GM21381 (cell line): ENCODE results near the gene C3orf85.

Experiments used
- ATAC-seq: cut with Tn5 transposase; IDR thresholded peaks from one replicate; pipeline ENCODE4 v1.9.1; 2021; ENCODE audit warnings: mild to moderate bottlenecking, moderate library complexity; ENCODE audit not compliant: unreplicated experiment

The C3orf85 gene

DNA sequence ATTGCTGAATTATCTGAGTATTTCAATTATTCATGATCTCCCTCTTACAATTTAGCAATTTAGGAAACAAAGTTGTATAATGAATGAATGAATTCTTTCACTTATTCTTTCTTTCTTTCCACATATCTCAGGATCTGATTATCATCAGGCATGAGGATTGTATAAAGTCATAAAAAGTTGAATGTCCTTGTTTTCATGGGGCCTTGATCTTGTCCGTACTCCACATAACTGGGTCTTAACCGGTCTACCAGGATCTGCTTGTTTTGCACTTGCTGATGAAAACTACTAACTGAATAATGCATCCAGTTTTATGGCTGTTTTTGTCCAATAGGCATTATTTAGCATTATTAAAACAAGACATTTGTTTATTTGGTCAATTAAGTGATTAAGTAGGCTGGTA is 12.6 kb downstream of the C3orf85 start:
- ATAC-seq: no peak

GRCh38 chr3:109152320-109152719 is 15.8 kb downstream of the C3orf85 start:
- ATAC-seq: no peak

DNA sequence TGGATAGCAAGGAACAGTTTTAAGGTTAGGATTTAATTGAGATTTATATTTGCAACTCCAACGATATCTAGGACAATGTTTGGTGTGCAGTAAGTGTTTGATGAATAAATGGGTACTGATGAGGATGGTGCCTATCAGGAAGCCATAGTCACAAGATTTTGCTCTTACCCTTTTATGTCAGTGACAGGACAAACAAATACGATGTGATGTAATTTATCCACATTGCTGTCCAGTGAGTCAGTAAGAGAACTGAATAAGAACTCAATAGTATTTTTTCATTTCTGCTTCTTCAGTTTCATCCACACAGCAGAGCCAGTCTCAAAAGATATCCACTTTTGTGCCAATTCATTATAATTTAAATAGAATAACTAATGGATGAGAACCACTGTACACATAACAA is 18.5 kb downstream of the C3orf85 start:
- no peak for ATAC-seq

DNA sequence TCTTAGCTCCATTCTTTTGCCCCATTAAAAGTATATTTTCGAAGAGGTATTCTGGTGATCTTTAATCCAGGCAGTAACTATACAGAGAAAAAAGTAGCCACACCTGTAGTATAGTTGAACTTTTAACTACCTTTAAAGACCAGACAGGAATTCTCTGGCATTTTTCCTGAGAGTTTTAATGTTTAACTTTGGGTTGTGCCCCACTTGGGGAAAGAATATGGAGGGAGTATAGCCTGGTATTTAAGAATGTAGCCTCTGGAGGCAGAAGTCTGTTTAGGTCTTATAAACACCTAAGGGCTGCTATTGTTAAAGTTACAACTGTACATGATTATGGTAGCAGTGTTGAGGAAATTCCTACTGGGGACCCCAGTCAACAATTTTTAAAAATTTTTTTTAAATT is 19.3 kb downstream of the C3orf85 start:
- no peak for ATAC-seq

- no peak for ATAC-seq
These were observed 25.1 kb downstream of the C3orf85 start for GRCh38 chr3:109161487-109162123.

DNA sequence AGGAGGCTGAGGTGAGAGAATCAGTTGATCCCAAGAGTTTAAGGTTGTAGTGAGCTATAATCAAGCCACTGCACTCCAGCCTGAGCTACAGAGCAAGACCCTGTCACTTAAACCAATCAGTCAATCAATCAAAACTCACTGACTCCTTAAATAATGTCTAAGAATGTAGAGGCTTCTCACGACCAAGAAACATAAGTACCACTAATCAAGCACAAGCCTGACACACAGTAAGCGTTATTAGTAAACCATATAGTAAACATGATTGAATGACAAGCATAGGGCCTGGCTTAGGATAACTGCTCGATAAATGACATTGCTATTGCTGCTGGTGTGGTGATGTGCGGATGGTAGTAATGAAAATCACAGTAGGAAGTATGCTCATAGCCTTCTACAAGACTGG is 29.4 kb downstream of the C3orf85 start:
- no peak for ATAC-seq

DNA sequence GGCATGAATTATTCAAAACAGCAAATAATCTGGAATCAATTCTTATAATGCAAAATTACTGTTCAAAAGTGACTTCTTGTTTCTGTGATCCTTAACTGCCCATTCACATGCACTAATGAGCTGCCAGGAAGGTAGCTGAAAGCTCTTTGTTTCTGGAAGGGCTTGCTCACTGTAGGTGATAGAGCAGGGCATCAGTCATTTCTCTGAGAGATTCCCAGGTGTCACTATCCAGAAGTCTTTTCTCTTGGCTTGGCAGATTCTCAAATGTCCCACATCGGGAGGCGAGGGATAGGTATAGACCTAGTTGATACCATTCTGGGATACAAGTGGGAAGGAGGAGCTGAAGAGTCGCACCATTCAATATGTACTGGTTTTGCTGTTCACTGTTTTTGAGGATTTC is 35.0 kb downstream of the C3orf85 start:
- ATAC-seq: no peak

- ATAC-seq: no peak
These were observed 38.9 kb downstream of the C3orf85 start for GRCh38 chr3:109175411-109175810.

GRCh38 chr3:109176726-109177125 is 40.2 kb downstream of the C3orf85 start:
- ATAC-seq: no peak

GRCh38 chr3:109177908-109178307 is 41.4 kb downstream of the C3orf85 start:
- no peak for ATAC-seq

DNA sequence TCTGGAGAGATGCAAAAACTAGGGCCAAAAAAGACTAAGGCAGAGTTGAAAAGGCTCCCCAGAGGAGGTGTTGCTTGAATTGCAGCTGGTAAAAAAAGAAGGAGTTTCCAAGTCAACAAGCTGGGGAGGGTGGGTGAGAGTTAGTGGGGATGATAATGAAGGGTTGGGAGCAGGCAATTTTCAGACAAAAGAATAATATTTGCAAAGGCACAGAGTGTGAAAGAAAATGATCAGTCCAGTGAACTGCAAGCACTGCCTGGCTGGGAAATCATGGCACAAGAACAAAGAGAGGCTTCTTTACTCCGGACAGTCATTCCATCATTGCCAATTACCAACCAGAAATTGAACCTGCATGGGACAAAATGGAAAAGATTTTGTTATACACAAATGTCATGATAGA is 42.2 kb downstream of the C3orf85 start:
- ATAC-seq: no peak

GRCh38 chr3:109184726-109185125 is 48.2 kb downstream of the C3orf85 start:
- no peak for ATAC-seq

DNA sequence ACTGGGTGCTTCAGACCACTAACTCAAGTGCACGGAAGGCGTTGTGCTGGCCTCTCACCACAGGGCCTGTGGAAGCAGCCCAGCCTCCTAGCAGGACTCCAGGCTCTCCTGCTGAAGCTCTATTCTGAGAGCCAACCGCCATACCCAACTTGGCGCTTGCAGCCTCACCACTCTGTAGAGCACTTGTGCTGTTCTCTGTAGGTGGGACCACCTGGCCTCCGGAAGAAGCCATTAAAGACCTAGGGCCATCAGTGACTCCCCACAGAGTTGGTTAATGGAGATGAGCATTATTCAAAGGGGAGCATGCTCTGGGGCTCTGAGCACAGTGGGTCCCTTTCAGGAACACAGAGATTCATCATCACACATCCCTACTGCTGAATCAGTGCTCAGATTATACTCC is 50.9 kb downstream of the C3orf85 start:
- no peak for ATAC-seq

DNA sequence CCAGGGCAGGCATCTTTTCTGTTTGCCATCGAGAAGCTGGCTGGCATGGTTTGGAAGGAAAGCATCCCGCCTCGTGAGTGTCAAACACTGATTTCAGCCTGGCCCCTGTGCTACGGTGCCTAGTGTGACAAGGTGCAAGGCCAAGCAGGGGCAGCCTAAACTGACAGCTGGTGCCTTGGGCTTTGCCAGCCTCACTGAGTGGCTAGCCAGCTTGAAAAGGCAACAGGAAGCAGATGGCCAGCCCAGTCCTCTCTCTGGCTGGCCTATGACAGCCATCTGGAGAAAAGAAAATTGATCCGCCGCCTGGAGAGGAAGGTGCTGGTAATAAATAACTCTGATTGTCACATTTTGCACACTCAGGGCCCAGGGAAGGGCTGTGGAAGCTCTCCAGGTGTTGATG is 52.2 kb downstream of the C3orf85 start:
- no peak for ATAC-seq

GRCh38 chr3:109191421-109191820 is 54.9 kb downstream of the C3orf85 start:
- no peak for ATAC-seq

DNA sequence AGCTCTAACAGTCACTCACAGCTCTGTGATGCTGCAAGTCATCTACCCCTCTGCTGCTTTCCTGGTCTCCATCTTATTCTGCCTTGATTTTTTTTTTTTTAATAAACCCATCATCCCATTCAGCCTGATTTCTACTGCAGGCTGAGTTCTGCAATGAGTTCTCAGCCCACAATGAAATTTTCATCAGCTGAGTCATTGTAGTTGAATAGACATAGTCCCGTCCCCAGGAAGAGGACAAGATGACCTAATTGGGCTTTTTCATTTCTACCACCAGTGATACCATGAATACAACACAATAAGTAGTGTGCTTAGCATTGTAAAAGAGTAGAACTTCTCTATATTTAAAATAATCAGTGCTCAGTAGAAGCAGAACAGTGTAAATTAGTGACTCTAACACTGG is 59.3 kb downstream of the C3orf85 start:
- ATAC-seq: no peak
